Tibial nerve (tissue), 4 donors: ENCODE data around the gene BRD3OS.

Source experiments
- EP300 ChIP-seq, 2 donors: sonication (generic); formaldehyde crosslinking; IDR thresholded peaks; one replicate each; pipeline ENCODE4 v1.6.1; 2017; ENCODE audit warnings: antibody characterized with exemption in 2 of 2, mild to moderate bottlenecking in 1 of 2
- POLR2A ChIP-seq, 2 donors: fragments of 450-650 bp; IDR thresholded peaks; one replicate each; pipeline ENCODE4 v1.6.1; 2017; ENCODE audit warnings: antibody characterized with exemption in 2 of 2, mild to moderate bottlenecking in 2 of 2, moderate library complexity in 2 of 2
- TF ChIP-seq, protein P1 (sequence below), 5 experiments: fragments of 200-600 bp in 3 of 5; fragments of 450-650 bp in 2 of 5; sonication (generic) in 3 of 5; IDR thresholded peaks; one replicate each; pipeline ENCODE4 v1.5.1; 2016 to 2019; ENCODE audit warnings: antibody characterized with exemption in 5 of 5, mild to moderate bottlenecking in 3 of 5, moderate library complexity in 2 of 5

DNA sequence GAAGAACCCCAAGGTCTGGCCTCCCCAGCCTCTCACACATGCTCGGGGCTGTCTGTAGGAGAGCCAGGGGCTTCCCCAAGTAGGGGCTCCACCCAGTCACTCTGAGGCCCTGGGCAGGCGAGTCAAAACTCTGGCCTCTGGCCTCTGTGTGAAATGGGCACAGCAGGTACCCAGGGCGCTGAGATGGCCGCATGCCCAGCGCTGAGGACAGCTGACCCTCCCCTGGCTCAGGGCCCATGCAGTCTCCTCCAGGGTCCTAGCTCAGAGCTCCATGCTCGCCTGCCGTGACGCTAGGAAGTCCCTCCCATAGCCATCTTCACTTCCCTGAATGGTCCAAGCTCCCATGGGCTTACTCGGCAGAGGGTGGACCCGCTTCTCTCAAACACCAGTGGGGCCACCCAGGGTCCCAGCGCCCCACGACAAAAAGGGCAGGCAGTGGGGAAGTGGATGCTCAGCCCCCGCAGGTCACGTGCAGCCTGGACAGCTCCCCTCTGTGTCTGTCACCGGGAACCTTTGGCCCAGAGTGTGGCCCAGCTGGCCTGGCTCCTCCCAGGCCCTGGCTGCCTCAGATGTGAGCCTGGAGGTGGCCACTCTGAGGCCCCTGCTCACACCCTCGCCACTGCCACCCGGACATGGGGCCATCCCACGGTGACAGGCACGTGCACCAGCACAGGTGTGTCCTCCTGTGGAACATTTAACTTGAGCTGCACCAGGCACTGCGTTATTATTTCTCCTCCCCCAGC is 21.0 kb upstream of the BRD3OS start:
- TF ChIP-seq, protein P1, sequence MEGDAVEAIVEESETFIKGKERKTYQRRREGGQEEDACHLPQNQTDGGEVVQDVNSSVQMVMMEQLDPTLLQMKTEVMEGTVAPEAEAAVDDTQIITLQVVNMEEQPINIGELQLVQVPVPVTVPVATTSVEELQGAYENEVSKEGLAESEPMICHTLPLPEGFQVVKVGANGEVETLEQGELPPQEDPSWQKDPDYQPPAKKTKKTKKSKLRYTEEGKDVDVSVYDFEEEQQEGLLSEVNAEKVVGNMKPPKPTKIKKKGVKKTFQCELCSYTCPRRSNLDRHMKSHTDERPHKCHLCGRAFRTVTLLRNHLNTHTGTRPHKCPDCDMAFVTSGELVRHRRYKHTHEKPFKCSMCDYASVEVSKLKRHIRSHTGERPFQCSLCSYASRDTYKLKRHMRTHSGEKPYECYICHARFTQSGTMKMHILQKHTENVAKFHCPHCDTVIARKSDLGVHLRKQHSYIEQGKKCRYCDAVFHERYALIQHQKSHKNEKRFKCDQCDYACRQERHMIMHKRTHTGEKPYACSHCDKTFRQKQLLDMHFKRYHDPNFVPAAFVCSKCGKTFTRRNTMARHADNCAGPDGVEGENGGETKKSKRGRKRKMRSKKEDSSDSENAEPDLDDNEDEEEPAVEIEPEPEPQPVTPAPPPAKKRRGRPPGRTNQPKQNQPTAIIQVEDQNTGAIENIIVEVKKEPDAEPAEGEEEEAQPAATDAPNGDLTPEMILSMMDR (IDR thresholded peaks at IDR 0.05): no peak
- TF ChIP-seq POLR2A (IDR thresholded peaks at IDR 0.05): no peak
- TF ChIP-seq EP300 (IDR thresholded peaks at IDR 0.05): no peak
